ENCODE data around the gene GABRR2.
"Not testable (repeated sequence)": the region's sequence is repeated elsewhere in the genome, so short reads cannot be mapped to it uniquely, and the experiment has no call there.

DNA sequence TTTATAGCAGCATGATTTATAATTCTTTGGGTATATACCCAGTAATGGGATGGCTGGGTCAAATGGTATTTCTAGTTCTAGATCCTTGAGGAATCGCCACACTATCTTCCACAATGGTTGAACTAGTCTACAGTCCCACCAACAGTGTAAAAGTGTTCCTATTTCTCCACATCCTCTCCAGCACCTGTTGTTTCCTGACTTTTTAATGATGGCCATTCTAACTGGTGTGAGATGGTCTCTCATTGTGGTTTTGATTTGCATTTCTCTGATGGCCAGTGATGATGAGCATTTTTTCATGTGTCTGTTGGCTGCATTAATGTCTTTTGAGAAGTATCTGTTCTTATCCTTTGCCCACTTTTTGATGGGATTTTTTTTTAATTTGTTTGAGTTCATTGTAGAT lies 20.0 kb downstream of the GABRR2 start:
- TF ChIP-seq, protein P1, sequence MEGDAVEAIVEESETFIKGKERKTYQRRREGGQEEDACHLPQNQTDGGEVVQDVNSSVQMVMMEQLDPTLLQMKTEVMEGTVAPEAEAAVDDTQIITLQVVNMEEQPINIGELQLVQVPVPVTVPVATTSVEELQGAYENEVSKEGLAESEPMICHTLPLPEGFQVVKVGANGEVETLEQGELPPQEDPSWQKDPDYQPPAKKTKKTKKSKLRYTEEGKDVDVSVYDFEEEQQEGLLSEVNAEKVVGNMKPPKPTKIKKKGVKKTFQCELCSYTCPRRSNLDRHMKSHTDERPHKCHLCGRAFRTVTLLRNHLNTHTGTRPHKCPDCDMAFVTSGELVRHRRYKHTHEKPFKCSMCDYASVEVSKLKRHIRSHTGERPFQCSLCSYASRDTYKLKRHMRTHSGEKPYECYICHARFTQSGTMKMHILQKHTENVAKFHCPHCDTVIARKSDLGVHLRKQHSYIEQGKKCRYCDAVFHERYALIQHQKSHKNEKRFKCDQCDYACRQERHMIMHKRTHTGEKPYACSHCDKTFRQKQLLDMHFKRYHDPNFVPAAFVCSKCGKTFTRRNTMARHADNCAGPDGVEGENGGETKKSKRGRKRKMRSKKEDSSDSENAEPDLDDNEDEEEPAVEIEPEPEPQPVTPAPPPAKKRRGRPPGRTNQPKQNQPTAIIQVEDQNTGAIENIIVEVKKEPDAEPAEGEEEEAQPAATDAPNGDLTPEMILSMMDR (IDR thresholded peaks at IDR 0.05) = not testable (repeated sequence)
- TF ChIP-seq POLR2AphosphoS5 (IDR thresholded peaks at IDR 0.05) = not testable (repeated sequence)

All from prostate gland (tissue), 2 donors.